RPMI8226 (cell line): ENCODE results near the gene DNAL1.

ENCODE experiments used
- DNase-seq: peaks from one replicate; pipeline ENCODE4 v3.0.0-alpha.2; 2015

The DNAL1 gene

DNA sequence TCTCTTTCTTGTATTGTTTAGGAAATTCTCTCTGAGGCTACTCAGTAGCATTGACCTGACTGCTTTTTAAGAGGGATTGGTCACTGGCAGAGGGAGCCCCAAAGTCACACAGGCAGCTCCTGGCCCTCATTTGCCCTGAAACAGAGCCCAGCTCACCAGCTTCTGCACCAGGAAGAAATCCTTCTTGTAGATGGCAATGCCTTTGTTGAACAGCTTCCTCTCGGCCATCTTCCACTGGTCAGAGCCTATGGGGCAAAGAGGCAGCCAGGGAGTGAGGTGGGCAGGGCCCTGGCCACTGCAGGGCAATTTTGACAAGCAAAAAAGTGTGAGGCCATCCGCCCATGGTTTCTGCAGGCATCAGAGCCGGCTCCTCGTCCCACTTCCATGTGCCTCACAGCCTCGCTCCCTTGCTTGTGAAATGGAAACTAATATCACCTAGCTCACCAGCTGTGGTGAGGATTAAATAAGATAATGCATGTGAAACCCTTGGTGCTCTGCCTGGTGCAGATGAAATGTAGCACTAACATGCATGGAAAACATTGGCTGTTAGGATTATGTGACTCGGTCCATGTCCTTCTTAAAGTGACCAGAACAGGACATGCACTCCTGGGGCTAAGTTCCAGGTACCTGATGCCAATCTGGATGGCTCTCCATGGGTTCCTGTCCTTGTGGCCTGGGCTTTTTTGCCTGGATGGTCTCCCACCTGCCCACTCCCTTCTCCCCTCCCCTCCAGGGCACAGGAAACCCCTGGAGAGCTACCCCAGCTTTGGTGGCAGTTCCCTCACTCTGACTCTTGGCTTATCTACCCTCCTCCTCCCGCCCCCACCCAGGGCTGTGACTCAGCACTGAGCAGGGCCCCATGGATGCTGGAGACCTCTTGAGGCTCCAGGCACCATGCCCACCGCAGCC, 80.6 kb downstream of the DNAL1 start:
- DNase-seq = no peak

DNA sequence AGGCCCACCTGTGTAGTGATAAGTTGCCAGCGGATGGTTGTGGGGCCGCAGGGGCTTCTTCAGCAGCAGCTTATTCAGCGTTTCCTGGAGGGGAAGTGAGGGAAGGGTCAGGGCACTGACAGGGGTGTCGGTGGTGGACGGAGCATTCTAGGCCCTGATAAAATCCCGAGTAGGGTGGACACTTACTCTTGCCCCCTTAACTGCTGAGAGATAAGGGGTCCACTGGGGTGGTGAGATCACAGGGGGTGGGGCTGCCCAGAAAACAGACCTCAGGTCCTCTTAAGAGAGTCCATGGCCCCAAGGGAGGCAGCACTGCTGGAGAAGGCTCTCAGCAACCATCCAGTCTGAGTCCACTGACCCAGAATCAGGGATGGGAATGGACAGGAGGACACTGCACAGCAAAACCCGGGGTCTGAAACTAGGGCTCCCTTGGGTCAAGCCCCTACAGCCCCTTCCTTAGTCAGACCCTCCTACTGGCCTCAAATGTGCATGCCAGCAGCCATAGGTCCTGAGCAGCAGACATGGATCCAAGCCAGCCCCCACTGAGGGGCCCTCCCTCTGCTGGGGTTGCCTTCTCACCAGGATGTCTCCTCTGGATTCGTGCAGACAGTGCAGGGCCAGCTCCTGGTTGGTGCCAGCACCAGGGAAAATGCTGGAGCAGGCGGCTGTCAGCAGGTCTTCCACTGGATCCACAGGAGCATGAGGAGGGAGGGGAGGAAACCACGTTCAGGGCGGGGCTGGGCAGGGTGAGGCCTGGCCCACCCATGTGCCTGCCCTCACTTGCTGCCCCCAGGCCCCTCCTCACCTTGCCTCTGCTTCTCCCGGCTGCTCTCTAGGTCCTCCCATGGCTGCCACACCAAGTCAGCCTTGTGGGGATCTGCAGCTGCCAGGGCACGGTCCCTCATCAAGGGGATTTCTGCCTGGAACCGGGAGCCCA, 81.5 kb downstream of the DNAL1 start:
- DNase-seq = no peak

DNA sequence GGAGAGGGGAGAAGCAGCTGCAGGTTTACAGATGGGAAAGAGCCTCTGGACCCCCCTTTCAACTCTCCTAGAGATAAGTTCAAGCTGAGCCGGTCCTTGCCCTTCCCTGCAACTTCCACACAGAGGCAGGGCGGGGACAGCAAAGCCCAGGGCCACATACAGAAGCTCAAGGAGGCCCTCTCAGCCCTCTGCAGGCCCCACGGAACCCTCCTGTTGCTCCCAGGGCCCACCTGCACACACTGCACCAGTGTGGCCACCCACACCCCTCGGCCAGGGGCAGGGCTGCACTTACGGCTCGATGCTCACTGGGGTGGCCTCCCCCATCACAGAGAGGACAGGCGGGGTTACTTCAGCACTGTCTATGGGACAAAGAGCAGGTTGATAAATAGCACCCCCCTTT, 82.4 kb downstream of the DNAL1 start:
- no peak for DNase-seq

DNA sequence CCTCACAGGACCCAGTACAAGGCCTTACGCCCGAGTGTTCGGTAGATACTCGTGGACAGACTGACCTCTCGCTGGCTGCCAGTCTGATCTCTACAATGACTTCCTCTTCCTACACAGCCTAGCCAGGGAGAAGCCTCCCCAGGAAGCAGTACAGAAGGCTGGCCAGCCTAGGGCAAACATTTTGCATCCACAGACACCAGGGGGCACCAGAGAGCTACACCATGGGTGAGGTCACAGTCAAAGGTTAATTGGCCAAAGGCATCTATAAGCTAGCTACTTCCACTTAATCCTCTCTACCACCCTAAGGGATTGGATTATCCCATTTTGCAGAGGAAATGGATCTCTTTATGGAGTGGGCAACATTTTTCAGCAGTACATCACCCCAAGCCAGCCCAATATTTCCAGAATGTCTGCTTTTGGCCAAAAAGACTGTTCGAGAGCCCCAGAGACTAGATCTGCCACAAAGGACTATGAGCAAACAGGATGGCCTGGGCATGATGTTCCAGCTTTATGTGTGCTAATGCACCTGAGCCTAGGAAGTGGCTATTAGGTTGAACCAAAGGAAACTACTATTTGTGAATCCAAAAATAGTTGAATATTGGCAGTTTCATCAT, 84.0 kb downstream of the DNAL1 start:
- peak; percentile 76 for DNase-seq

DNA sequence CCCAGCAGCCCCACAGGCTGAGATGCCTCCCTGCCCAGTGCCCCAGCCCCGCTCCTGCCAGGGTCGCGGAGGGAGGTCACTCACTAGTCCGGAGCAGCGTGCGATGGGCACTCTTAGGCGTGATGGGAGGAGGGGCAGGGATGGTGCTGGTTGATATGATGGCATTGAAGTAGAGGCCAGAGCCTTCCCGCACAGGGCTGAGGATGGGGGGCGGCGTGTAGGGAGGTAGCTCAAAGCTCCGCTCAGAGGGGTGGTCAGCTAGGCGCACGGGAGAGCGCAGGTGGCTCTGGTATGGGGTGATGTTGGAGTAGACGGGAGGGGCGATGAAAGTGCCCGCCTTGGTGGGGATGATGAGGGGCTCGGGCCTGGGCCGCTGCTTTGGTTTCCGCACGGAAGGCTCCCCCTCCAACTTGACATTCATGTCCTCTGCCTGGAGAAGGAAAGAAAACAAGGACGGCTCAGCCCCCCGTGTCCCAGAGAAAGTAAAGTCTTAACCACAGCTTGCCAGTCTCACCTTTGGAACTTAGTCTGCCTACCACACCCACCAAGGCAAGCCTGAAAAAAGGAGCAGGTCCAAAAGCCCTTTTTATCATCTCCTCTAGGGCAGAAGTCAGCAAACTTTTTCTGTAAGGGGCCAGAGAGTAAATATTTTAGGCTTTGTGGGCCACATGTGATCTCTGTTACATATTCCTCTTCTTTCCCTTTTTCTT, 84.9 kb downstream of the DNAL1 start:
- DNase-seq = no peak

DNA sequence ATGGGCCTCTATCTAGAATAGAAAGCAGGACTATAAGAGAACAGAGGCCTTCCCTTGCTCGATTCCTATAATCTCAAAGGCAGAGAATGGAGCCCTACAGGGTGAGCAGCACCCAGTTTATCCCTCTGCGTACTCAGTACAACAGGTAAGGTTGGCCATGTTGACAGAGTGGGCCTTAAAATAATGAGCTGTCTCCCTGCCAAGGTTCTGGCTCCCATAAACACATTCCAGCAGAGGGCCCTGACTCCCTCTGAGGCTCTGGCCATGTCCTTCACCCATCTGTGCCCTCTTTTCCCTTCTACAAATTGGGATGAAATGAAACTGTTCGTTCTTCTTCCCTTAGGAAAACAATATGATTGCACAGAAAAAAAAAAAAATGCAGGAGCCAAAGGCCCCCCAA, 86.3 kb downstream of the DNAL1 start:
- no peak for DNase-seq

DNA sequence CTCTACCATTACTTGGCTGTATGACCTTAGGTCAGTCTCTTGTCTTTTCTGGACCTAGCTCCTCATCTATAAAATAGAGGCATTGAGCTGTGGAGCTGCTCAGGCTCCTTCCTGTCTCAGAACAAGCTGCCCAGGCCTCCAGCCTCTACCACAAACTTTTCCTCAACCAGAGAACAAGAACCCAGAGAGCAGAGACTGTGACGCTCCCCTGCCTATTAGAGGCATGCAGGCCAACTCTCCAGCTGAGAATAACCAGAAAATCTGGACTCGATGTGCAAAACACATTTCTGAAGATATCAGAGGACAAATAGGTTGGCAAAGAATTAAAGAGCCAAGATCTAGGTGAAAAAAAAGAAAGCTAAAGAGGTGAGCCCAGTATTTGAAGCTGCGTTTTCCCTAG, 87.2 kb downstream of the DNAL1 start:
- no peak for DNase-seq

DNA sequence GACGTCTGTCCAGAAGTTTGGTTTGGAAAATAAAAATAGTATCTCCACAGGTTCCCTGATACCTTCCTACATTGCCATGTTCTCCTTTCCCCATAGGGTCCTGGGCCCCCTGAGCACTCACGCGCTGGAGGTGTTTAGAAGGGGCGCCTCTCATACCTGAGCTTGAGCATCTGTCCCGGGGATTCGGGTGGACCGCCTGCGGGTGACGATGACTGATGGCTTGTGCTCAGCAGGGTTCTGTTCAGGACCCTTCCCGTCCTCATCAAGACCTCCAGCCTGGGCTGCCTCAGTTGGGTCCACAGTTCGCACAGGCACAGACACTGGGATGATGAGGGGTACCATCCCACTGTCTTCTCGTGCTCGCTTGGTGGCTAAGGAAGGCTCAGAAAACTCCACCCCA, 92.1 kb downstream of the DNAL1 start:
- DNase-seq = no peak

DNA sequence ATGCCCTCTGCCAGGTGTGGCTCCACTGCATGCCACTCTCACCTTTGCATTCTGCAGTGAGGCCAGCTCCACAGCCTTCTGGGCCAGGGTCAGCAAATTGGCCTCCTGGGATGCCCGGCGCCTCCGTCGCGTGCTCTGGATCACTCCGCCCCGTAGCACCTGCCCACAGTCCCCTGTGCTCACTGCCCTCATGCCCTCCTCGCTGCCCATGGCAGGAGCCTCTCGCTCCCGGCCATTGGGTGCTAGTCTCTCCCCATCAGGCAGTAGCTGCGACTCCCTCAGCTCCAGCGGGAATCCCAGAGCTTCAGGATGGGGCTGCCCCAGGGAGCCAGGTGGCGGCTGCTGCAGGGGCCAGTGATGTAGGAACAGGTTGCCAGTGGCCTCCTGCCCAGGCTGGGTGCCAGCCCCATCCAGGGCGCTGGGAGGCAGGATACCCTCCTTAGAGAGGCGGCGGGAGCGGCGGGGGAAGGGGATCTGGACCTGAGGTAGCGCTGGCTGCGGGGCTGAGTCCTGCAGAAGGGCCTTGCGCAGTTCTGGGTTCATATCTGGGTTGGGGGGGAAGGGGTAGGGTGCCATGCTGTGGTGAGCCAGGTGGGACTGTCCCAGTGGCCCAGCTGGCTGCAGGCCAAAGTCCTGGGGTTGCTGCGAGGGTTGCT, 93.9 kb downstream of the DNAL1 start:
- no peak for DNase-seq

DNA sequence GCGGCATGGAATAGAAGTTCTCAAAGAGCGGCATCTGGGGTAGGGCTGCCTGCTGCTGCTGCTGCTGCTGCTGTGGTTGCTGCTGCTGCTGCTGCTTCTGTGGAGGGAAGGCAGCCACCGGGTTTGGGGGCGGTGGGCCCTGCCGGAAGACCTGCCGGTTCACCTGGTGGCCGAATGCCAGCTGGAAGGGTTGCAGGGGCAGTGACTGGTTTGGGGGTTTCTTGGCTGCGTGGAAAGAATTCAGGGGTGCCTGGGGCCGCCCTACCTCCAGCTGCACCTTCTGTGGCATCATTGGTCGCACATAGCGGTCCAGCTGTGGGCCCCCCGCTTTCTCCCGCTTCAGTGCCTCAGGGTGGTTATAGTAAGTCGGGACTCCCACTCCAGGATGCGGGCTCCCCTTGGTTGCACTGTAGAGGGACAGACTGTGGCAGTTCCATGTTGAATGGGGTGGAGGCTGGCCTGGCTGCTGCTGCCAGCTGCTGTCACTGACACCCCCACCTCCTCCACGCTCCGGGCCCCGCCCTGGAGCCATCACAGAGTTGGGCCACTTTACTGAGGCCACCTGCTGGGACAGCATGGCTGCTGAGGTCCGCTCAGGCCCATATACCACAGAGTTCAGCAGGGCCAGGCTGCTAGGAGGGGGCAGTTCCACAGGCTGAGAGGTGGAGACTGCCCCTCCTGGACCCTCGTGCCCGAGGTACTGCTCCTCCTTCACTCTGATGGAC, 94.5 kb downstream of the DNAL1 start:
- no peak for DNase-seq

DNA sequence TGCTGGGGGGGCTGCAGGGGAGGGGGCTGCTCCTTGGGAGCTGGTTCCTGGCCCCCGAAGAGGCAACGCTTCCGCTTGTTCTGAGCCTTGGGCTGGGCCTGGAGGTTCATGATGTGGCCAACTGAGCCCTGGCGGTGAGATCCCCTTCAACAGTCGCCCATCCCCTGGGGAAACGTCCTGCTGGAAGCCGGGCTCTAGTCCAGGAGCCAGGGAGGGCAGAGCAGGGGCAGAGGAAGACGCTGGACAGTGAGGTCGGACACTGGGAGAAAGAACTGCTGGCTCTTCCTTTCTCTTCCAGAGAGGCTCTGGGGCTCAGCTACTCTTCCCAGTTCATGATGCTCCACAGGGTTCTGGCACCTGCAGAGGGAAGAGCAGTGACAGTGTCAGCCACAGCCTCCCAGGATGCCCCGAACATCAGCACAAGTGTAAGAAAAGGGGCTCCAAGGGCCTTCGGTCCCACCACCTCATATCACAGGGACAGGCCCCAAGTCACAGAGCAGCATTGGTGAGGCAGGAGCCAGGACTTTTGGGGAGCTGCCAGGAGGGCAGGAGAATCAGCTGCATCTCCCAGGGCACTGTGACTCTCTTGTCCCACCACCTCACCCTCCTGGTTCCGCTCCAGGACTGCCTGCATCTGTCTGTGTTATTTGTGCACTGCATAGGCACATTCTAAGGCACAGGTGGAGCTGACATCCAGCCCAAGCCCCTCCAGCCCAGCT, 95.3 kb downstream of the DNAL1 start:
- DNase-seq = no peak

DNA sequence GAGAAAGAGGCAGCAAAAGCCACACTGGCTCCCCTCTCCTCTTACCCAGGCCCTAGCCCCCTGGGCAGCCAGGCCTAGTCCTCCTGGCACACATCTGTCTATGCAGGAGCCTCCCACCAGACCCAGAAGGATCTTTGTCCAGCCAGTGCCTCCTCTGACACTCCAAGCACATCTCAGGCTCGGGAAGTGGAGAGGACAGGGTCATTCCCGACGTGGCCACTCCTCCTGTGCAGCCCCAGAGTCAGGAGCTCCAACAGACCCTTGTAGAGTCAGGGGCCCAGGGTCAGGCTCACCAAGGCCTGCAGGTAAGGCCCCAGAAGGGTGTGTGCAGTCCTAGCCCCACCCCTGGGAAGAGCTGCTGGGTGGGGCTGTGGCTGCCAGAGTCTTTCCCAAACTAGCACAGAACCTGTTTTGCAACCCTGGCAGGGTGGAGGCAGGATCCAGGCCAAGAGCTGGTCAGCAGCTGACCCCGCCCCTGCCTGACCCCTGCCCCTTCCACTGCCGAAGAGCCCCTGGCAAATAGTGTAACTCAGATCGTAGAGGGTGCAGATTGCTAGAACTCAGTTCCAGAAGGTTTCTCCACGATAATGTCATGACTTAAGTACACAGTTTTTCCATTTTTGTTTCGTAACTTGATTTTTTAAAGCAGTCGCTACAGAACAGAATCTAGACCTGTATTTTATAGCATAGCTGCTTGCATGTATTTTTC, 96.0 kb downstream of the DNAL1 start:
- DNase-seq = no peak

DNA sequence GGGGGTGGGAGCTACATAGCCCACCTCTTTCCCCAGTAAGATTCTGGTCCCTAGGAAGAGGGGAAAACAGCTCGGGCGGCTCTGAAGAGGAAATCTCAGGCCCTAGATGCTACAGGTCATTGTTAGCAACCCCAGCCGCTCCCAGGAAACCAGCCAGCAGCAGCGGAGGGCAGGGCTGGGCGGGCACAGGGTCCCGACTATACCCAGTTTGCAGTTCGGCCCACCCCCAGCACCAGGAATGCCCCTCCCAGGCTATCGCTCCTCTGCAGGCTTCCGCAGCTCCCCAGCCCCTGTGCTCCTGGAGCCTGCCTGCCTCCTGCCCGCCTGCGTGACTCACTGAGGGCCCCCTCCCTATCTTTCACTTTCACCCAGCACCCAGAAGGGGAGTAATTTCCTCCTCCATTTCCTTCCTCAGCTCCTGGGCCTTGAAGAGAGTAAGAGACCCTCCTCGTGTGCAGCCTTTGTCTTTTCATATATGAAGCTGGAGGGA, 96.6 kb downstream of the DNAL1 start:
- DNase-seq = no peak

DNA sequence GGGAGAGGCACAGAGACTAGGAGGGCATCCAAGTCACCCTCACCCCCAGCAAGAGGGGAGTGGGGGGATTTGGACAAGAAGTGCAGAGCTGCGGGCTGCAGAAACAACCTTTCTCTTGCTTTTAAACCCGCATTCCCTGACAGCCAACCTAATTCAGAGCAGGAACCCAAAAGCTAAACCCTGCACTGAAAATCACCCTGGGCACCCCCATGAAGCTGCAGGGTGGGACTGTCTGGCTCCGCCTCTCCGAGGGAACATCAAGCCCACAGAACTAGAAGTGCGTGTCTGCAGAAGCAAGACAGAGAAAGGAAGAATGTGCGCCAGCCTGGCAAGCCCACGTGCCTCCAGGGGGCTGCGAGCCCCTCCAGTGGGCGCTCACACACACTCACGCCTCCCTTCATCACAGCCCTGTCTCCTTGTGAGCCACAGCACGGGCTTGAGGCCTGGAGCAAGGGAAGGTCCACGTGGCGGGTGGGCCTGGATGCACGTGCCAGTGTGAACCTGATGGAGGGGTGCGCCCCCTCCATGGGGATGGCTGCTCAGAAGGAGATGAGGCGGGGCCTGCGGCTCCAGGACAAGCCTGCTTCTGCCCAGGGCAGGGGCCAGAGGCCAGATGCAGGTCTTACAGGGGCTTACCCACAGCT, 97.2 kb downstream of the DNAL1 start:
- DNase-seq = no peak

DNA sequence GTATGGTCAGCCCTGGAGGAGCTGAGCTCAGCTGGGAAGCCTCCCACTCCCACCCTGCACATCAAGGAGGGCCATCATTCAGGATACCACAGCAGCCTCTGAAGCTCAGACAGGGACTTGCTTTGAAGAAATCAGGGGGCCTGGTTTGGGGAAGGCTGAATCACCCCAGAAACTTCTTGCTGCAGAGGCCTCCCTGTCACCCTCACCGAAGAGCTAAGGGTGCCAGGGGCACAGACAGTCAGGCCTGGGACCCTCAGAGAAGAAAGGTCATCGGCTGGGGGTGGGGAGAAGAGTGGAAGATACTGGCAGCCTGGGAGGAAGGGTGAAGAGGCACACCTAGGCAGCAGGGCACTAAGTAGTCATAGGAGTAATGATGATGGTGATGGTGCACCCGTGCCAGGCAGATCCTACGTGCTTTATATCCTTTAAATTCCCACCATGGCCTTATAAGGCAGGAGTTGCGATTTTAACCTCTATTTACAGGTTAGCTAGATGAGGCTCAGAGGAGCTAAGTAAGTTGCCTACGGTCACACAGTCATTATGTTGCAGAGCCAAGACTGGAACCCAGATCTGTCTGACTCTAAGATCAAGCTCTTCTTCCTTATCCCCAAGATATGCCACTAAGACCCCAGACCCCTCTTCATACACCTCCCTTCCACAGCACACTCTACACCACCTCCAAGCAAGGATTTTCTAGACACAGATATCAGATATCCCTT, 97.9 kb downstream of the DNAL1 start:
- DNase-seq = no peak

DNA sequence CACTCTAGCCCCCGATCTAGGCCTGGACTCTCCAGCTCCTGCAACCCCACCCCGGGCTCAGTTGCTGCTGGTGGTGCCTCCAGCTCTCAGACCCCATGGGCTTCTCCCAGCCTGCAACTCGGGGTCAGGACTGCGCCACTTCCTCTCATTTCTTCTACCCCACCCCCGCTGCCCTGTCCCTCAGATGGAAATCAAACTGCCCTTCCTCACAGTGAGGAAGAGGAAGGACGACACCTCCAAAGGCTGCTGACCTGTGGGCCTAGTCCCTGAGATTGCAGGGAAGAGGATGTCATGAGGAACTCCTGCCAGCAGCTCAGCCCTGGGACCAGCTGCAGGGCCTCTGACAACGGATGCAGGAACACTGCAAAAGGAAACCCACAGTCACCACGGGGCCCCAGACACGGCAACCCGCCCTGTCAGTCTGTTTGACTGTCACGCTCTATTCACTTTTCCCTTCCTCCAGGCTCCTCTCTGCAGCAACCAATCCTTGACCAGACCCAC, 98.7 kb downstream of the DNAL1 start:
- no peak for DNase-seq

DNA sequence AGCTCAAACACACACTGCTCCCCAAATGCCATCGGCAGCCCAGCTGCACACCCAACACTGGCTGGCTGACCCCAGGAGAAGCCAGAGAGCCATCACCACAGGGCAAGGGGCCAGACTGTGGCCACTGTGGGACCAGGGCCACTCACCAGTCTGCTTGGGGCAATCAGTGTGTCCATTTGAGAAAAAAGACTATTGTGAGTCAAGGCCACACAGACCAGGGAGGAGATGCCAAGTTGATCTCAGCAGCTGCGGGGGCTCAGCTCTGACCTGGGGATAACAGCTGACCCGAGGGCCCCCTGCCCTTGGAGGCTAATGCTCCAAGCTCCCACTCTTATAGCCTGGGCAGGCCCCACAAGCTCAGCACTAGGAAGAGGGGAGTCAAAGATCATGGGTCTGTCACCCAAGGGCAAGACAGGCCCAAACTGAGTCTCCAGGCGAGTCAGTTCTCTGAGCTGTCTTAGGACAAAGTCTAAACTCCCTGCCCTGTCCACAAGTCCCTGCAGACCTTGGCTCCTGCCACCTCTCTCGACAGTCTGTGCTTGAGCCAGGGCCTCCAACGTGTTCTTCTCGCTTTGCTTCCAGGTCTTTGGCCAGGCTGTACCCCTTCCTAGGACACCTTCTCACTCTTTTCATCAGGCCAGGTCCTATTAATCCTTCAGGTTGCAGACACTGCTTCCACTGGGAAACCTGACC, 99.5 kb downstream of the DNAL1 start:
- no peak for DNase-seq
